ENCODE data around the gene MPND.

The MPND gene

GRCh38 chr19:4343370-4344307 lies at the start of gene MPND:
Gene MPND (plus strand): TSS chr19:4343562. CDS start chr19:4343594, 32 bp downstream.
- DNase-seq = peak; percentile 75

GRCh38 chr19:4294389-4294788 lies 49.0 kb upstream of the MPND start:
- DNase-seq = no peak

GRCh38 chr19:4295972-4296771 lies 47.2 kb upstream of the MPND start:
- peak; percentile 68 for DNase-seq

GRCh38 chr19:4297901-4298809 lies 45.2 kb upstream of the MPND start:
- DNase-seq = no peak

- DNase-seq = no peak
These were observed 44.4 kb upstream of the MPND start for GRCh38 chr19:4298810-4299550.

- no peak for DNase-seq
These were observed 42.8 kb upstream of the MPND start for GRCh38 chr19:4300589-4300988.

- DNase-seq = no peak
These were observed 41.6 kb upstream of the MPND start for GRCh38 chr19:4301590-4302242.

GRCh38 chr19:4302243-4302640 lies 41.1 kb upstream of the MPND start, which contains the start of gene TMIGD2:
Gene TMIGD2 (minus strand): TSS chr19:4302389. CDS start chr19:4302385, 4 bp downstream.
- DNase-seq = no peak

- DNase-seq = no peak
These were observed 39.4 kb upstream of the MPND start for GRCh38 chr19:4303819-4304537.

GRCh38 chr19:4304538-4305256 lies 38.7 kb upstream of the MPND start, which contains the start of gene FSD1:
Gene FSD1 (plus strand): TSS chr19:4304598. CDS start chr19:4304747, 149 bp downstream.
- DNase-seq = no peak

- no peak for DNase-seq
These were observed 38.1 kb upstream of the MPND start for GRCh38 chr19:4305257-4305612.

GRCh38 chr19:4305659-4306058 lies 37.7 kb upstream of the MPND start:
- DNase-seq = no peak

- no peak for DNase-seq
These were observed 32.9 kb upstream of the MPND start for GRCh38 chr19:4310247-4311121.

GRCh38 chr19:4313847-4314490 lies 29.4 kb upstream of the MPND start:
- no peak for DNase-seq

GRCh38 chr19:4316956-4317355 lies 26.4 kb upstream of the MPND start:
- DNase-seq = no peak

GRCh38 chr19:4318460-4318859 lies 24.9 kb upstream of the MPND start:
- DNase-seq = no peak

GRCh38 chr19:4319067-4319718 lies 24.2 kb upstream of the MPND start:
- no peak for DNase-seq

- DNase-seq = no peak
These were observed 22.9 kb upstream of the MPND start for GRCh38 chr19:4320419-4320818.

Measured in NCI-H2107 (cell line).